ENCODE results near the gene GOLGA5. TPM values are rescaled to one million over a fixed set of nuclear protein-coding genes. Genes with fewer than 3 reads are reported as not detected.

The GOLGA5 gene
- total and polyA plus RNA-seq, 2 of the 8 experiments (the other 6 are each of a cell fraction or from before 2014, with no cell fraction given), result 13.0 to 25.4 TPM

DNA sequence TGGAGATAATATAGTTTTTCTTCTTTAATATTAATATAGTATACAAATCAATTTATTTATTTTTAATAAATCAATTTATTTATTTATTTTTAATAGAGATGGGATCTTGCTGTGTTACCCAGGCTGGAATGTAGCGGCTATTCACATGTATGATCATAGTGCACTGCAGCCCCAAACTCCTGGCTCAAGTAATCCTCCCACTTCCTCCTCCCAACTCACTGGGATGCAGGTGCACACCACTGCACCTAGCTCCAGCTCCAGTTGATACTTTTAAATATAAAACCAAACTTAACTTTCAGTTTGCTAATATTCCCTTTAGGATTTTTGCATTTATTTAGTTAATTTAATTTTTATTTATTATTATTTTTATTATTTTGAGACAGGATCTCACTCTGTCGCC, 8.6 kb downstream of the GOLGA5 start:
- H4K5ac ChIP-seq (ENCODE audit: insufficient read length, low read depth, low read length), result no peak overlapping the region
- H3K18ac ChIP-seq (ENCODE audit: extremely low read depth, low read length), result no peak overlapping the region
- 92% methylated on average over 2 of the region's 2 CpGs; no CpG with 5 or more reads in 1 of the 2 experiments for WGBS, 2 experiments (ENCODE audit: extremely low coverage in 1 of 2, insufficient coverage in 1 of 2, insufficient read length in 1 of 2, insufficient replicate concordance in 2 of 2, low coverage in 1 of 2, low lambda C conversion rate in 2 of 2, missing lambda C conversion rate in 1 of 2)
- peaks cover 0 to 43% of the 10 kb centered on the region in 2 experiments; a peak in 2 of 4 replicates for H3K79me2 ChIP-seq (ENCODE audit: control insufficient read depth in 1 of 2, insufficient read depth in 2 of 2, low read length in 2 of 2)
- H3K9ac ChIP-seq (replicated peaks in 1 of 4; ENCODE audit: extremely low read depth in 1 of 4, low read depth in 3 of 4, low read length in 3 of 4), result no peak overlapping the region
- no peak overlapping the region for H3K4ac ChIP-seq (replicated peaks; ENCODE audit: insufficient read length, low read depth, low read length)
- no peak overlapping the region for H2AFZ ChIP-seq (ENCODE audit: low read length)
- H2BK15ac ChIP-seq (ENCODE audit: low read length), result no peak overlapping the region
- no peak overlapping the region for H3K4me2 ChIP-seq (ENCODE audit: insufficient read depth in 1 of 2, low read depth in 2 of 2, low read length in 2 of 2)
- no peak overlapping the region for H3K4me3 ChIP-seq (ENCODE audit: extremely low read depth in 1 of 4, insufficient read depth in 2 of 4, low read depth in 3 of 4, low read length in 4 of 4)
- no peaks in the 10 kb centered on the region for H3K79me1 ChIP-seq (ENCODE audit: low read depth, low read length)
- no peak overlapping the region for H3K27ac ChIP-seq (ENCODE audit: low read depth, low read length)
- H3K9me3 ChIP-seq (ENCODE audit: insufficient read depth in 2 of 2, low read depth in 1 of 2, low read length in 1 of 2), result no peaks in the 10 kb centered on the region
- H3K56ac ChIP-seq (replicated peaks; ENCODE audit: insufficient read length, low read depth, low read length), result no peak overlapping the region
- no peaks in the 10 kb centered on the region for H3K27me3 ChIP-seq (replicated peaks in 1 of 4; ENCODE audit: control insufficient read depth in 3 of 4, extremely low read depth in 1 of 4, insufficient read depth in 3 of 4, low read length in 3 of 4)
- no peak overlapping the region for H2BK5ac ChIP-seq (ENCODE audit: low read depth, low read length)
- H4K91ac ChIP-seq (replicated peaks; ENCODE audit: insufficient read length, low read length), result no peak overlapping the region
- no peak overlapping the region for H4K8ac ChIP-seq (ENCODE audit: extremely low read depth, insufficient read depth, low read length)
- ChIA-PET CTCF (ENCODE audit: partially characterized antibody) (no interaction called here), POLR2A (ENCODE audit: partially characterized antibody) (no interaction called here)
- no peak for FAIRE-seq
- DNase-seq (ENCODE audit: low read depth in 1 of 2, low spot score in 2 of 2), result no peak
- no peak overlapping the region for H2AK5ac ChIP-seq (ENCODE audit: low read depth, low read length)
- no peak overlapping the region for H2BK120ac ChIP-seq (replicated peaks; ENCODE audit: low read depth, low read length)
- TF ChIP-seq TBP (IDR thresholded peaks at IDR 0.05; ENCODE audit: low read depth, low read length) (no peak), GTF2F1 (IDR thresholded peaks at IDR 0.05; ENCODE audit: borderline replicate concordance, low read depth, low read length) (no peak), SP2 (IDR thresholded peaks at IDR 0.05; ENCODE audit: low read length) (no peak), TCF12 (IDR thresholded peaks at IDR 0.05; ENCODE audit: low read depth, low read length) (no peak), RAD21 (IDR thresholded peaks at IDR 0.05 in 1 of 2, conservative IDR thresholded peaks at IDR 0.05 in 1 of 2; ENCODE audit: low read depth in 2 of 2, low read length in 2 of 2) (no peak), RBBP5 (IDR thresholded peaks at IDR 0.05; ENCODE audit: borderline replicate concordance, low read depth, low read length) (no peak), KDM4A (IDR thresholded peaks at IDR 0.05; ENCODE audit: low read depth, low read length, severe bottlenecking) (no peak), FOSL1 (IDR thresholded peaks at IDR 0.05; ENCODE audit: insufficient read depth, low read depth, low read length) (no peak), NRF1 (IDR thresholded peaks at IDR 0.05; ENCODE audit: low read depth, low read length) (no peak), MAX (IDR thresholded peaks at IDR 0.05) (no peak), SIRT6 (IDR thresholded peaks at IDR 0.05; ENCODE audit: low read length) (no peak)
- H3K36me3 ChIP-seq (ENCODE audit: control insufficient read depth in 2 of 4, insufficient read depth in 4 of 4, low read length in 3 of 4), result peaks cover 3 to 24% (median 12%) of the 10 kb centered on the region in 4 experiments; a peak in 7 of 8 replicates
- H3K23ac ChIP-seq (ENCODE audit: insufficient read length), result no peak overlapping the region
- H4K20me1 ChIP-seq (replicated peaks in 1 of 2; ENCODE audit: control insufficient read depth in 1 of 2, insufficient read depth in 2 of 2, low read length in 2 of 2), result peaks cover 2 to 4% of the 10 kb centered on the region in 2 experiments
- no peak overlapping the region for H2BK12ac ChIP-seq (ENCODE audit: low read depth, low read length)
- no peak overlapping the region for H2BK20ac ChIP-seq (ENCODE audit: low read length)
- no peaks in the 10 kb centered on the region for H3K4me1 ChIP-seq (replicated peaks in 1 of 4; ENCODE audit: control insufficient read depth in 3 of 4, insufficient read depth in 4 of 4, low read length in 3 of 4)
- H3K23me2 ChIP-seq (ENCODE audit: low read depth, low read length), result no peaks in the 10 kb centered on the region
- no peak overlapping the region for H3K14ac ChIP-seq (ENCODE audit: insufficient read length)
